ENCODE results near the gene ADO.

ADO gene

DNA sequence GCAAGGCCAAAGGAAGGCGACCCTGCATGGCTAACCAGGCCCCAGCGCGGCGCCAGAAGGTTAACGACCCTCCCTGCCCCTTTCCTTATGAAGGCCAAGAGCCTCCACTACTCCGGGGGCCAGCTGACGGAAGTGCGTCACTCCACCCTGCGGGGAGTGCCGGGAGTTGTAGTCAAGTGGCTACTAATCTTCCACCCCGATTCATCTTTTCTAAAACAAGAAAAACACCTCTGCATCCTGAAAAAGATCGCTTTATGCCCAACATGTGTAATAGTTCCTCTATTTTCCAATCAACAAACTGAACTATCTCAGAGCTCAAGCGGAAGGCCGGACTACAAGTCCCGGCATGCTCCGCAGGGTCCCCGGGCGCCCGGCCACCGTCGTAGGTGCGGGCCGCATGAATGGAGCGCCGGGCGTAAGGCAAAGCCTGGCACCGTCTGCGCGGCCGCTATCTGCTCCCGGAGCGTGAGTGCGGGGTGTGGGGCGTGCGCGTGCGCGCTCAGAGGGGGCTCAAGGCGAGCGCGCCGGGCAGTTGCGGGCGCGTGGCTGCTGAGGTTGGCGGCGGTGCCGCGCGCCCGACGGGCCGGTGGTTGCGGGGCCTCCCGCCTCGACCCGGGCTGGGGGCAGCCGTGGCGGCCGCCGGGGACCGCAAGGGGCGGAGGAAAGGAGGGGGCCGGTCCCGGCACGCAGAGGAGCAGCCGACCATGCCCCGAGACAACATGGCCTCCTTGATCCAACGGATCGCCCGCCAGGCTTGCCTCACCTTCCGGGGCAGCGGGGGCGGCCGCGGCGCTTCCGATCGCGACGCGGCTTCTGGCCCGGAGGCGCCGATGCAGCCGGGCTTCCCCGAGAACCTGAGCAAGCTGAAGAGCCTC is at the start of gene ADO:
TSS of gene ADO (plus strand) at position 365 of the 875 bp plus-strand sequence. CDS start at position 705, 340 bp downstream.
- Histone ChIP-seq H3K9me3 (ENCODE audit: control insufficient read depth in 1 of 2, low read length in 2 of 2) (no peaks in the 10 kb centered on the region), H3K4me3 (ENCODE audit: low read depth in 1 of 2, low read length in 2 of 2) (peak within 1 kb of the TSS; percentile 91 to 99), H3K4me1 (ENCODE audit: control insufficient read depth in 1 of 2, insufficient read depth in 2 of 2, low read length in 2 of 2) (peaks cover 17 to 22% of the 10 kb centered on the region in 2 donors), H3K9ac (ENCODE audit: low read depth in 1 of 2, low read length in 2 of 2) (peak within 1 kb of the TSS; percentile 86 to 91), H3K27ac (ENCODE audit: low read depth, low read length) (peak within 1 kb of the TSS; percentile 92), H3K36me3 (ENCODE audit: control insufficient read depth in 1 of 2, insufficient read depth in 2 of 2, low read length in 2 of 2) (no peaks in the 10 kb centered on the region), H3K27me3 (ENCODE audit: control insufficient read depth in 1 of 2, insufficient read depth in 2 of 2, low read length in 2 of 2) (no peaks in the 10 kb centered on the region)

DNA sequence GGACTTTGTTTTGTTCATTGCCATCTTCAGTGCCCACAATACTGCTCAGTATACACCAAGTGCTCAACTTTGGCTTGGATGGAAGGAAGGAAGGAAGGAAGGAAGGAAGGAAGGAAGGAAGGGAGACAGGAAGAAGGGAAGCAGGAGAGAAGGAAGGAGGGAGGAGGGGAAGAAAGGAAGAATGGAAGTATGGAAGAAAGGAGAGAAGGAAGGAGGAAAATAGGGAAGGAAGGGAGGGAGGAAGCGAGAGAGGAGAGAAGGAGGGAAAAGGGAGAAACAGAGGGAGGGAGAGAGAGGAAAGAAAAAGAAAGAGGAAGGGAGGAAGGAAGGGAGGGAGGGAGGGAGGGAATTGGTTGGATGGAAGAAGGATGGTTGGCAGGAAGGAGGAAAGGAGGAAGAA is 49.6 kb upstream of the ADO start:
- H3K36me3 ChIP-seq (ENCODE audit: control insufficient read depth in 1 of 2, insufficient read depth in 2 of 2, low read length in 2 of 2): no peaks in the 10 kb centered on the region
- H3K4me3 ChIP-seq (ENCODE audit: low read depth in 1 of 2, low read length in 2 of 2): no peak overlapping the region
- no peaks in the 10 kb centered on the region for H3K4me1 ChIP-seq (ENCODE audit: control insufficient read depth in 1 of 2, insufficient read depth in 2 of 2, low read length in 2 of 2)
- no peak overlapping the region for H3K9ac ChIP-seq (ENCODE audit: low read depth in 1 of 2, low read length in 2 of 2)
- no peaks in the 10 kb centered on the region for H3K9me3 ChIP-seq (ENCODE audit: control insufficient read depth in 1 of 2, low read length in 2 of 2)
- no peaks in the 10 kb centered on the region for H3K27me3 ChIP-seq (ENCODE audit: control insufficient read depth in 1 of 2, insufficient read depth in 2 of 2, low read length in 2 of 2)
- H3K27ac ChIP-seq (ENCODE audit: low read depth, low read length): no peak overlapping the region

DNA sequence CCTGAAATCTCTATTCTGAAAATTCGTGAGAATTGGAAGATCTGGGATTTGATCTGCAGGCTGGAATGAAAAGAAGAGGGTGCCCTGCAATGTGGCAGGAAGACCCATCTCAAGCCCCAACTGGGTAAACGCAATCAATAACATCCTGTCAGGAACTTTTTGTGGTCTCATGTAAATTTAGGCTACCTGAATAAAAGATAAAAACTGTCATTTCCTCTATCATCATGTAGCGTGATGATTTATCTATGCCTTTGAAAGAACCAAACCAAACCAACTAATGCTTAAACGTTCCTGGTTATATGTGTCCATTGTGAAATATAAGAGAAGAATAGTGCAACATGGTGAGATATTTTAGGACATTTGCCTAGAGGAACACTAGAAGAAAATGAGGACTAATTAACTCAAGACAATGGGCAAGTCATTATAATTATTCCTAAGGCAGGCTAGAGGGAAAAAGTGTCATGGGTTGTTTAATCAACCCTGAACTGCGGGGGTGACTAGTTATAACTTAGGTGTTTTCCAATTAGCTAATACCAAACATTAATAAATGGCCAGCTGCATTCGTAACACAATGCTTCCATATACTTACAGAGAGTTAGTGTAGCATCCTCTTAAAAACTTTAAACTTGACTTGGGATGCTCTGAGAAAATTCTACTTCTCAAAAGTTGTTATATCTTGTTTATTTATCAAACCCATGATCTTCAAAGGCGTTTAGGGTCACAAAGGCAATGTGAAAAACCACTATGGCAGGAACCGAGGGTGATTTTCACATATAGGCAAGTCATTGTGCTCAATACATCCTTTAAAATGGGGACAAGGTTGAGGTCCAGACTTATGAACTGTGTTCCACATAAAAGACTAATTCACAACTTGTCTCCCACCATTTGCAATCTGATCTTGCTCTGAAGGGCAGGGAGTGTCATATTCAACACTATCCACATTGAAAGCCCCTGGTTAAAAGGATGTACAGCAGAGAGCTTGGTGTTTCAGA is 48.6 kb upstream of the ADO start:
- no peak overlapping the region for H3K9ac ChIP-seq (ENCODE audit: low read depth in 1 of 2, low read length in 2 of 2)
- no peaks in the 10 kb centered on the region for H3K36me3 ChIP-seq (ENCODE audit: control insufficient read depth in 1 of 2, insufficient read depth in 2 of 2, low read length in 2 of 2)
- no peak overlapping the region for H3K4me3 ChIP-seq (ENCODE audit: low read depth in 1 of 2, low read length in 2 of 2)
- no peaks in the 10 kb centered on the region for H3K4me1 ChIP-seq (ENCODE audit: control insufficient read depth in 1 of 2, insufficient read depth in 2 of 2, low read length in 2 of 2)
- no peaks in the 10 kb centered on the region for H3K9me3 ChIP-seq (ENCODE audit: control insufficient read depth in 1 of 2, low read length in 2 of 2)
- H3K27ac ChIP-seq (ENCODE audit: low read depth, low read length): no peak overlapping the region
- H3K27me3 ChIP-seq (ENCODE audit: control insufficient read depth in 1 of 2, insufficient read depth in 2 of 2, low read length in 2 of 2): no peaks in the 10 kb centered on the region

DNA sequence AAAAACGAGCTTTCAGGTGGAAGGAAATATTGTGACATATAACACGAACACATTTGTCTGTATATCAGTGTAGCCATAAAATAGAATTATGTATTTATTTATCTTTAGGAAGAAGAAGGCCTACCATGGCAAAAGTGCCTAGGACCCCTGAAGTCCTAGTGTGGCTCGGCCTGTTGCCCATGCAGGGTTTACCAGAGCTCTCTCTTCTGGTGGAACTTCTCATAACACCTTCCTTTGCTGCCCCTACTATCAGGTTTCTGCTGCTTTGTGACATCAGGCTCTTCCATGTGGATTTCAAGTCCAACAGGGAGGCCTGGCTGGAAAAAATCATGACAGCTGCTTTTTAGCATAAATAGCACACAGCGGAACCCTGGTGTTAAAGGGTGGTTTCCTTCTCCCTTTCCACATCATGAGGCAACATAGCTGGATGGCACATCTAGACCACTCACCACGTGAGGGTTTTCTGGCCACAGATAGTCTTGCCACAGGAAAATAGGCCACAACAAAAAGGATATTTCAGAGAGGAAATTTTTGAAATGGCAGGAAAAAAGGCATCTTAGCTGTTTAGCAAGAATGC is 44.8 kb upstream of the ADO start:
- no peak overlapping the region for H3K27ac ChIP-seq (ENCODE audit: low read depth, low read length)
- no peaks in the 10 kb centered on the region for H3K36me3 ChIP-seq (ENCODE audit: control insufficient read depth in 1 of 2, insufficient read depth in 2 of 2, low read length in 2 of 2)
- no peak overlapping the region for H3K9ac ChIP-seq (ENCODE audit: low read depth in 1 of 2, low read length in 2 of 2)
- H3K27me3 ChIP-seq (ENCODE audit: control insufficient read depth in 1 of 2, insufficient read depth in 2 of 2, low read length in 2 of 2): no peaks in the 10 kb centered on the region
- H3K4me3 ChIP-seq (ENCODE audit: low read depth in 1 of 2, low read length in 2 of 2): no peak overlapping the region
- H3K4me1 ChIP-seq (ENCODE audit: control insufficient read depth in 1 of 2, insufficient read depth in 2 of 2, low read length in 2 of 2): no peaks in the 10 kb centered on the region
- H3K9me3 ChIP-seq (ENCODE audit: control insufficient read depth in 1 of 2, low read length in 2 of 2): no peaks in the 10 kb centered on the region

DNA sequence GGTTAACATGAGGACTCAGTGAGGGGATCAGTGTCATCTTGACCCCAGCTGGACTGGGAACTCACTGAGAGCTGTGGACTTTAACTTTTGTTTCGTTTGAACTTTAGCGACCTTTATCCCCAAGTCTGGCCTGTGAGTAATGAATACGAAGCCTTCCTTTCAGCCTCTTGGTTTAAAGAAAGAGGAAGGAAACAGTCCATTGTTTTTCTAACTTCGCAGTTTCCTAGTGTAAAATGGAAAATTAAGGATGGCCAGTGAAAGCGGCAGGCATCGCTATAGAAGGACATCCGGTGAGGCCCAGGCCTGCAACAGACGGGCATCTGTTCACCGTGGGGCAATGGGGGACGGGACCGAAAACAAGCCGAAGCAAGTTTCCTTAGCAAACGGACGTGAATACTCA is 44.1 kb upstream of the ADO start:
- Histone ChIP-seq H3K9ac (ENCODE audit: low read depth in 1 of 2, low read length in 2 of 2) (no peak overlapping the region), H3K27ac (ENCODE audit: low read depth, low read length) (no peak overlapping the region), H3K36me3 (ENCODE audit: control insufficient read depth in 1 of 2, insufficient read depth in 2 of 2, low read length in 2 of 2) (no peaks in the 10 kb centered on the region), H3K4me1 (ENCODE audit: control insufficient read depth in 1 of 2, insufficient read depth in 2 of 2, low read length in 2 of 2) (no peaks in the 10 kb centered on the region), H3K9me3 (ENCODE audit: control insufficient read depth in 1 of 2, low read length in 2 of 2) (no peaks in the 10 kb centered on the region), H3K4me3 (ENCODE audit: low read depth in 1 of 2, low read length in 2 of 2) (no peak overlapping the region), H3K27me3 (ENCODE audit: control insufficient read depth in 1 of 2, insufficient read depth in 2 of 2, low read length in 2 of 2) (no peaks in the 10 kb centered on the region)

DNA sequence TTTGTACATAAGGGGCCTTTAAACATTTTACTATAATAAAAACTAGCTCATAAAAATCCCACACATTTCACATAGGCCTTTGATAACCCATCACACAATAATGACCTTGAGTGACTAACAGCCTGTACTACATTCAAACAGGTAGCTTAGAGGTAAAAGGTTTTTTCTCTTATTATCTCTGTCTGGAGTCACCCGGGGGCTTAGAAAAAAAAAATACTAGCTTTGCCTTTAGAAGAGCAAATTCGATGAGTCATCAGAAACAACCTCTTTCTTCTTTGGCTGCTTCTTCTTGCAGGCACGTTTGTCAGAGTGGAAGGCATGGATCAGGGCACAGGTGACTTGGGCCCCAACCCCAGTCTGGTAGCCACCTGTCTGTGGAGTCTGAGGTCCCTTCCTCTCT is 43.4 kb upstream of the ADO start:
- H3K36me3 ChIP-seq (ENCODE audit: control insufficient read depth in 1 of 2, insufficient read depth in 2 of 2, low read length in 2 of 2): no peaks in the 10 kb centered on the region
- no peaks in the 10 kb centered on the region for H3K9me3 ChIP-seq (ENCODE audit: control insufficient read depth in 1 of 2, low read length in 2 of 2)
- H3K27me3 ChIP-seq (ENCODE audit: control insufficient read depth in 1 of 2, insufficient read depth in 2 of 2, low read length in 2 of 2): no peaks in the 10 kb centered on the region
- H3K27ac ChIP-seq (ENCODE audit: low read depth, low read length): no peak overlapping the region
- no peak overlapping the region for H3K9ac ChIP-seq (ENCODE audit: low read depth in 1 of 2, low read length in 2 of 2)
- H3K4me3 ChIP-seq (ENCODE audit: low read depth in 1 of 2, low read length in 2 of 2): no peak overlapping the region
- peaks cover 0 to under 1% of the 10 kb centered on the region in 2 donors for H3K4me1 ChIP-seq (ENCODE audit: control insufficient read depth in 1 of 2, insufficient read depth in 2 of 2, low read length in 2 of 2)

DNA sequence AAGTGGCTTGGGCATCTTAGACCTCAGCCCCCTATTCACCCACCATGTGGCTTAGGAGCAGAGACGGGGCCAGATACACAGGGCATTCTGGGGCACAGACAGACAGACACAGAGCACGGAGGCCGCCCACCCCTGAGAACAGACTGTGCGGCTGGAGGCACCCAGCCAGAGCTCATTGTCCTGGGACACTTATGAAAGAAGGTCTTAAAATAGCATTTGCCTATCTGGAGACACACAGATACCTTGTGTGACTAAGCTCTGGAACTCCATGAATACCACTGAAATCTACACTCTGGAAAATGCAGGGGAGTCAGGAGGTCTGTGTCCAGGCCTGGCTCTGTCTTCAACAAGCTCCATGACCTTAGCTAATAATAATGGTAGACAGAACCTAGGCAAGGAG is 41.4 kb upstream of the ADO start:
- no peak overlapping the region for H3K4me3 ChIP-seq (ENCODE audit: low read depth in 1 of 2, low read length in 2 of 2)
- no peak overlapping the region for H3K27ac ChIP-seq (ENCODE audit: low read depth, low read length)
- H3K4me1 ChIP-seq (ENCODE audit: control insufficient read depth in 1 of 2, insufficient read depth in 2 of 2, low read length in 2 of 2): peaks cover 0 to 8% of the 10 kb centered on the region in 2 donors
- no peak overlapping the region for H3K9ac ChIP-seq (ENCODE audit: low read depth in 1 of 2, low read length in 2 of 2)
- H3K27me3 ChIP-seq (ENCODE audit: control insufficient read depth in 1 of 2, insufficient read depth in 2 of 2, low read length in 2 of 2): no peaks in the 10 kb centered on the region
- no peaks in the 10 kb centered on the region for H3K36me3 ChIP-seq (ENCODE audit: control insufficient read depth in 1 of 2, insufficient read depth in 2 of 2, low read length in 2 of 2)
- H3K9me3 ChIP-seq (ENCODE audit: control insufficient read depth in 1 of 2, low read length in 2 of 2): no peaks in the 10 kb centered on the region

DNA sequence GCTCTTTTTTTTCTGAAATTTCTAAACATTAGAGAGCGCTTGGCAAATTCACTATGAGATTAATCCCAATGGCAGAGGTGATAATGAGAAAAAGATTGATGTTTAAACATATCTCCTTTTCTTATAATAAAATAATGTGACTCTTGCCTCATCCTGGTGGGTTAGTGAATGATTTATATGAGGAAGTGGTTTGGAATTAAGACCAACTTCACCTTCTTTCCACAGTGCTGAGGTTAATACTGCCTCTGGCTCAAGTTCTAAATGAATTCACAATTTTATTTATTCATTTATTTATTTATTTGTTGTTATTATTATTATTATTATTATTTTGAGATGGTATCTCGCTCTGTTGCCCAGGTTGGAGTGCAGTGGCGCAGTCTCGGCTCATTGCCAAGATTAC is 40.5 kb upstream of the ADO start:
- H3K27me3 ChIP-seq (ENCODE audit: control insufficient read depth in 1 of 2, insufficient read depth in 2 of 2, low read length in 2 of 2): no peaks in the 10 kb centered on the region
- no peak overlapping the region for H3K4me3 ChIP-seq (ENCODE audit: low read depth in 1 of 2, low read length in 2 of 2)
- no peaks in the 10 kb centered on the region for H3K36me3 ChIP-seq (ENCODE audit: control insufficient read depth in 1 of 2, insufficient read depth in 2 of 2, low read length in 2 of 2)
- peaks cover 0 to 8% of the 10 kb centered on the region in 2 donors for H3K4me1 ChIP-seq (ENCODE audit: control insufficient read depth in 1 of 2, insufficient read depth in 2 of 2, low read length in 2 of 2)
- H3K9me3 ChIP-seq (ENCODE audit: control insufficient read depth in 1 of 2, low read length in 2 of 2): no peaks in the 10 kb centered on the region
- no peak overlapping the region for H3K27ac ChIP-seq (ENCODE audit: low read depth, low read length)
- H3K9ac ChIP-seq (ENCODE audit: low read depth in 1 of 2, low read length in 2 of 2): no peak overlapping the region

DNA sequence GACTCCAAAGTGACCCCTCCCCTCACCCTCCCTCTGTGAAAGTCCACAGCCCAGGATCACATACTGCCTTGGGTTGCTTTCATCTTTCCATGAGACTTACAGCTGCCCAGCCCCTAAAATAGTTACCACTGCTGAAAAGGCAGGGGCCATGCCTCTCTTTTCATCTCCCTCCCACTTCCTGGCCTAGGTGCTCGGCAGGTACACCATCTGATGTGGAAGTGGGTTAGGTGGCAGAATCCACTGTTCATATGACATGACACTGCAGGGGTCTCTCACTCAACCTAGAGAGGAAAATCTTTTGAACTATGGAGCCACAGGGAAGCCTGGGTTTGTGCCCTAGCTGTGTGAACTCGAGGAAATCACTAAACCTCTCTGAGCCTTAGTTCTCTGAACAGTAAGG is 38.8 kb upstream of the ADO start:
- Histone ChIP-seq H3K4me1 (ENCODE audit: control insufficient read depth in 1 of 2, insufficient read depth in 2 of 2, low read length in 2 of 2) (peaks cover 0 to 8% of the 10 kb centered on the region in 2 donors), H3K9ac (ENCODE audit: low read depth in 1 of 2, low read length in 2 of 2) (no peak overlapping the region), H3K27me3 (ENCODE audit: control insufficient read depth in 1 of 2, insufficient read depth in 2 of 2, low read length in 2 of 2) (no peaks in the 10 kb centered on the region), H3K27ac (ENCODE audit: low read depth, low read length) (no peak overlapping the region), H3K9me3 (ENCODE audit: control insufficient read depth in 1 of 2, low read length in 2 of 2) (no peaks in the 10 kb centered on the region), H3K36me3 (ENCODE audit: control insufficient read depth in 1 of 2, insufficient read depth in 2 of 2, low read length in 2 of 2) (no peaks in the 10 kb centered on the region), H3K4me3 (ENCODE audit: low read depth in 1 of 2, low read length in 2 of 2) (no peak overlapping the region)

DNA sequence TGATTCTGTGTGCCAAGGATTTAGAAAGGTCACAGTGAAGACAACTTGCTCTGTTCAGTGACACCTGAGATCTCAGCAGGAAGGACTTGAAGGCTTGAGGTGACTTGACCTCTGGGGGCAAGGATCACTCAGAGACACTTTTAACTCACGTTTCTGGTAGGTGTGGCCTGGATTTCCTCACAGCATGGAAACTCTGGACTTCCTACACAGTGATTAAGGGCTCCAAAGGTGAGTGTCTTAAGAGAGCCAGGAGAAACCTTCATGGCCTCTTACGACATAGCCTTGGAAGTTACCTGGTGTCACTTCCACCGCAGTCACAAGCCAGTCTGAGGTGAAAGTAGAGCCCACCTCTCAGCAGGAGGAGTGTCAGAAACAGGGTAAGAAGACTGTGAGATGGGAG is 38.1 kb upstream of the ADO start:
- Histone ChIP-seq H3K4me3 (ENCODE audit: low read depth in 1 of 2, low read length in 2 of 2) (no peak overlapping the region), H3K27me3 (ENCODE audit: control insufficient read depth in 1 of 2, insufficient read depth in 2 of 2, low read length in 2 of 2) (no peaks in the 10 kb centered on the region), H3K9me3 (ENCODE audit: control insufficient read depth in 1 of 2, low read length in 2 of 2) (no peaks in the 10 kb centered on the region), H3K4me1 (ENCODE audit: control insufficient read depth in 1 of 2, insufficient read depth in 2 of 2, low read length in 2 of 2) (peaks cover 0 to 8% of the 10 kb centered on the region in 2 donors), H3K27ac (ENCODE audit: low read depth, low read length) (no peak overlapping the region), H3K36me3 (ENCODE audit: control insufficient read depth in 1 of 2, insufficient read depth in 2 of 2, low read length in 2 of 2) (no peaks in the 10 kb centered on the region), H3K9ac (ENCODE audit: low read depth in 1 of 2, low read length in 2 of 2) (no peak overlapping the region)

Measured in duodenal mucosa (tissue), 2 donors.